HG03378 (cell line): ENCODE data around the gene GPRC6A.
A peak's percentile ranks its signal among the peaks of the same experiment; 100 is the strongest.
"Not testable (repeated sequence)": the region's sequence is repeated elsewhere in the genome, so short reads cannot be mapped to it uniquely, and the experiment has no call there.

Source experiments
- ATAC-seq: cut with Tn5 transposase; IDR thresholded peaks from one replicate; pipeline ENCODE4 v1.9.1; 2021; ENCODE audit warnings: mild to moderate bottlenecking, moderate library complexity; ENCODE audit not compliant: unreplicated experiment

Gene GPRC6A

GRCh38 chr6:116828983-116829382 lies at the start of gene GPRC6A:
TSS of gene GPRC6A (minus strand) at chr6:116829083. CDS start at chr6:116829013, 70 bp downstream.
- ATAC-seq: no peak

DNA sequence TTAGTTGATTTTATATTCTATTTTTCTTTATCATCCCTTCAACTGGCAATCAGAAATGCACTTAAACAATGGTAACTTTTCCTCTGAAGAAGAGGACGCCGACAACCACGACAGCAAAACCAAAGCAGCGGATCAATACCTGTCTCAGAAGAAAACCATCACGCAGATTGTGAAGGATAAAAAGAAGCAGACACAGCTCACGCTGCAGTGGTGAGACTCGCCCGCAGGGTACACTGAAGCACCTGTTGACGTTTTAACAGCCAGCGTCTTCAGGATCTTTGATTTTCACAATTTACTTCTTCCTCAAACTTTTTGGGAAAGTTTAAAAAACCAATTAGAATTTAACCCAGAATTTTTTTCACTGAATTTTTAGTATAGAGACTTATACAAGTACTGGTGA lies 48.9 kb upstream of the GPRC6A start:
- no peak for ATAC-seq

DNA sequence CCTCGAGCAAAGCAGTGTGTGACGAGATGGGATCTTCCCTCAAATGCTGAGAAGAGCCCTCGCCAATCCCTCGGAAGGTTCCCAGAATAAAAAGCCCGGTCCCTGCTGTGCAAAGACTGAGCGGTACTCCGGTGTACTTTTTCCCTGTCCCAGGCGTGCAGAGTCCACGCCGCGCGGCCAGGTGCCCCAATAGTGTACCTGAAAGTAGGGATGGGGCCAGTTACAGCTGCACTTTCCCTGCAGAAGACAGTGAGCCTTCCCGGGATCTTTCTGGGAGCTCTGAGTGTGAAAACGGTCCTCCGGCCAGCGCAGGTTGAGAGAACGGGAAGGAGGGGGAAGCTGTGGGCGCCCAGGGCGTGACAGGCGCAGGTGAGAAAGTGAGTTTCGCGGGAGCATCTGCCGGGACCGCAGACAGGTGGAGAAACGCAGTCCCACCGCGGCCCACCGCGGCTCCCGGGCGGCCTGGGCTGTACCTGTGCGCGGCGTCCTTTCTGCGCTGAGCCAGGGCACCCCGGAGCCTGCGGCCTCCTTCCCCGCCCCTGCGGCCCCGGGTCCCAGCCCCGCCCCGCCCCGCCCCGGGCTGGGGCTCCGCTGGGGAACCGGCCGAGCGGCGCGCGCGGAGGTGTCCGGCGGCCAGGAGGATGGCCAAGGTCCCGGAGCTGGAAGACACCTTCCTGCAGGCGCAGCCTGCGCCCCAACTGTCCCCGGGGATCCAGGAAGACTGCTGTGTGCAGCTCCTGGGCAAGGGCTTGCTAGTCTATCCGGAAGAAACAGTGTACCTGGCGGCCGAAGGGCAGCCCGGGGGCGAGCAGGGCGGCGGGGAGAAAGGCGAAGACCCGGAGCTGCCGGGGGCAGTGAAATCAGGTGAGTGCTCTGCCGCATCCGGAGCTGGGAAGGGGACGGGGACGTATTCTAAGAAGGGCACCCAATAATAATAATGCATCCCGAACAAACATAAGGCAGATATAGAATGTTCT lies 48.0 kb upstream of the GPRC6A start, which contains the start of gene RFX6:
TSS of gene RFX6 (plus strand) at position 608 of the 977 bp plus-strand sequence. CDS start at position 642, 34 bp downstream.
- ATAC-seq: no peak

DNA sequence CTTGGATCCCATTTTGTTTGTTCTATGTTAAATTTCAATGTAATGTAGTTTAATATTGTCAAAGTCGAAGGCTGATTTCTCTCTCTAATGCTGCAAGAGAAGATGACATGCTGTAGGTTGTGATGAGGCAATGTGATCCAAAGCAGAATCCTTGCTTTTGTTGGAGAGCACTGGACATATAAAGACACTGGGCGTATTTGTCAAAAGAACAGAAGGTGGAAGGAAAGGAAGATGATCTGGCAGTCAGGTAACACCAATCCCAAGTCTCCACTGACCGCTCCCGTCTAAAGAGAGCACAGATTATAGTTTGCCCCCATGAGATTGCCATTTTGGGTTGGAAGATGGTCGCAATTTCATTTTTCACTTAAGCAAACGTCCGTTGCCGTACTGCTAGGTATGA lies 47.2 kb upstream of the GPRC6A start:
- ATAC-seq: no peak

DNA sequence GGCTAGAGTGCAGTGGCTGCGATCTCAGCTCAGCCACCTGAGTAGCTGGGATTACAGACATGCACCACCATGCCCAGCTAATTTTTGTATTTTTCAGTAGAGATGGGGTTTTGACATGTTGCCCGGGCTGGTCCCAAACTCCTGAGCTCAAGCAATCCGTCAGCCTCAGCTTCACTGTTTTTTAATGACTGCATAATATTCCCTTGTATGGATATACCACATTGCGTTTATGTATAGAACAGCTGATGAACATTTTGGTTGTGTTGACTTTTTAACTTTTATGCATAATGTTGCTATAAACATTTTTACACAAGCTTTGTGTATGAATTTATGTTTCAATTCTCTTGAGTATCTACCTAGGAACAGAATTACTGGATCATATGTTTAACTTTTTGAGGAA lies 43.9 kb upstream of the GPRC6A start:
- no peak for ATAC-seq

- peak; percentile 77 for ATAC-seq
Measured at GRCh38 chr6:116866281-116866871, 37.5 kb upstream of the GPRC6A start.

DNA sequence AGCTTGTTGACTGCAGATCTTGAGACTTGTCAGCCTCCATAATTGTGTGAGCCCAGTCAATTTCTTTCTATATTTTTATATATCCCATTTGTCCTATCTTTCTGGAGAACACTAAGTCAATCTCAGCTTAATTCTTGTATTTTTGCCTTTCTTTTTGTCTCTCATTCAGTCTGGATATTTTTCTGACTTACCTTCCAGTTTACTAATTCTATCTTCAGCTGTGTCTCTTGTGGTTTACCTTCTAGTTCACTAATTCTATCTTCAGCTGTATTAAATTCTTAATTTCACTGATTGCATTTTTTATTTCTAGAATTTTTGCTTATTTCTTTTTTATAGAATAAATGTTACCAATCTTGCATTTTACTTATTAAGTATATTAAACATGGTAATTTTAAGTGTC lies 30.4 kb upstream of the GPRC6A start:
- ATAC-seq: no peak

DNA sequence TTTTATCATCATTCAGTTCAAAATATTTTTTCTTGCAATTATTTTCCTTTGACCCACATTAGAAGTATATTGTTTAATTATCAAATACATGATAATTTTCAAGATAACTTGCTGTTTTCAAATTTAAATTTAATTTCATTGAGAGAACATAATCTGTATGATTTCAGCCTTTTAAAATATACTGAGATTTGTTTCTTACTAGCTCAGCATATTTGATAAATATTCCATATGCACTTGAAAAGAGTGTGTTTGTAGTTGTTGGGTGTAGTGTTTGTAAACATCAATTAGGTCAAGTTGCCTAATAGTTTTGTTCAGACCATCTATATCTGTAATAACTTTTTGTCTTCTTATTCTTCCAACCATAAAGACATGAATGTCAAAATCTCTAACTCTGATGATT lies 29.2 kb upstream of the GPRC6A start:
- no peak for ATAC-seq

DNA sequence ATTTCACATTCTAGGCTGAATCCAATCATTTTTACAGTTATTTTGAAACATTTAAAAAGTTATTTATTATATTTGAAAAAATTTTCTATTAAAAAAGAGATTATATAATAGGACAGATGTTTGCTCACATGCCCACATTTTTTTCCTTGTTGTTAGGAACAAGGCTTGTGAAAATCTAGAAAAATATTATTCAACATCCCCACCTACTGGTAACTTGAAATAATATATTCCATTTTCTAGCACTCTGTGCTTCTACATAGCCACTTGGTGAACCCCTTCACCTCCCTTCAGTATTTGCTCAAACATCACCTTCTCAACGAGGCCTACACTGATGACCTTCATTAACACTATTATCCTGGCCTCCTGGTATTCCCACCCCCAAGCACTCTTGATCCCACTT lies 18.3 kb upstream of the GPRC6A start:
- peak; percentile 72 for ATAC-seq

- ATAC-seq: no peak
Measured at GRCh38 chr6:116842459-116842858, 13.6 kb upstream of the GPRC6A start.

DNA sequence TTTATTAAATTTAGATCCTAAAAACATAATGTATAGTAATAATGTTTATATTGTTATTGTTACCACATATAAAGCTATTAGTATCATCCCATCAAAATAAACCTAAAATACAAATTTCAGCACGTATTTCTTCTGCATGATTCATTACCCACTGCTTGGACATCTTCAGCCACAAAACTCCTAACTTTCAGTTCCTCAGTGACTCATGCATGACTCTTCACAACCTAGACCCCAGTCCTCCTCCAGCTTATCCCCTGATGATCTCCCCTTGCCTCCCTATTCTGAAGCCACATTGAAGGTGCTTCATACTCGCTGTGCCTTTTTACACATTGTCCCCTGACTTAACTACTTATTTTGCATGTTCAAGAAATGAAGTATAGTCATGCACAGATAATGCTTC lies 11.2 kb upstream of the GPRC6A start:
- ATAC-seq: no peak

DNA sequence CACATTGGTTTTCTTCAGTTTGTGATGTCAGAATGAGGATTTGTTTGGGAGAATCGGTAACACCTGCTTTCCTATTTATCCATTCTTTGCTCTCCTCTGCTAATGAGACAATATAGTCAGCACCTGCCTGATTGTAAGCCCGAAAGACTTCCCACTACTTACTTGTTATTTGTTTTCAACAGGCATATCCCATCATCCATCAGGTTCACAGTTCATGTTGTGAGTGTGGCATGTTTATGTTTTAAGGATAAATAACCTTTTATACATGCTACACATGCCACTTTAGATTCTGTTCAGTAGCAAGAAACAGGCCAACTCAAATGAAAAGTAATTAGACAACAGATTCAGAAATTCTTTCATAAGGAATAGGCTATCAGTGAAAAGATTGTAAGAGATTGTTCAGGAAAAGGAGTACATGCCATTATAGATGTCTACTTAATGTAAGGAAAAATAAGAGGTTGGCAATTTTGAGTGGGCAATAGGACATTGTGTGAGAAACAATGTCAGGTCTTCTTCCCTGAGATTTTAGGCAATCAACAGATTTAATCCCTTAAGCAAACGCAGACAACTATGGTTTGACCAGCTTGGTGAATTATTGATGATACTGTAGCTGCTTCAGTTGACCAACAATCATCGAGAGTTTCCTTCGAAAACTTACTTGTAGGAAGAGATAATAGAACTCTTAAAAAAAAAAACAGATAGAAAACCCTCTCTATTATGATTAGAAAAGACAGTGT lies 7.9 kb upstream of the GPRC6A start:
- no peak for ATAC-seq

DNA sequence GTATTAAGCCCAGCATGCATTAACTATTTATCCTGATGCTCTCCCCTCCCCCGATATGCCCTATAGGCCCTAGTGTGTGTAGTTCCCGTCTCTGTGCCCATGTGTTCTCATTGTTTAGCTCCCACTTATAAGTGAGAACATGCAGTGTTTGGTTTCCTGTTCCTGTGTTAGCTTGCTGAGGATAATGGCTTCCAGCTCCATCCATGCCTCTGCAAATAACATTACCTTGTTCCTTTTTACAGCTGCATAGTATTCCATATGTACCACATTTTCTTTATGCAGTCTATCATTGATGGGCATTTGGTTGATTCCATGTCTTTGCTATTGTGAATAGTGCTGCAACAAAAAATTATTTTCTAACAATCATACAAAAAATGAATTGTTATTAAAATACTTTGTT lies 5.6 kb upstream of the GPRC6A start:
- not testable (repeated sequence) for ATAC-seq

DNA sequence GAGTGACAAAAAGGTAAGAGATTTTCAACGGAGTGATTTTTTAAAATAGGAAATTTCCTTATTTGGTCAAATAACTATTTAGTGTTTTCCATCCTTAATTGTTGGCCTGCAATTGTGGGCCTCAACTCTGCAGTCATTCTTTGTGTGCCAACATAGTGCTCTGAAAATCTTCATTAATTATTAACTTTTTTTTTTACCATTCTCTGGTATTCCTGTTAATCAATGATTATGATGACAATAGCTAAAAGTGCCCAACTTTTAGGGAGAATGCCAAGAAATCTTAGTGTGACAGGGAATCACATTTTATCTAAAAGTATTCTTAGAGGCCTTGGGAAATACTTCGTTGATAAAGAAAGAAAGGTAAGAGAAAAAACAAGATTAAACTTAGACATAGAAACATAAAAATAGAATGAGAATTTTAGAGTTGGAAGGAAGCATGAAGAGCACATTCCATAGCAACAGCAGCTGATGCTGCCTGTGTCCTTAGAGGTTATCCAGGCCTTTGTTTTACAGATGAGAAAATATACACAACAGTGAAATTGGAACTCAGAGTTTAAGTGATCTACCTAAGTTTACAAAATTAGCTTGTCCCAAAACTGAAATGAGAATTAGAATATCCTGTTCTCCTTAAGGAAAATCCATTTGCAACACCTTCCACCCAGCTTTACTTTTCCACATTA lies 1.2 kb downstream of the GPRC6A start:
- no peak for ATAC-seq

GRCh38 chr6:116816336-116816735 lies 12.5 kb downstream of the GPRC6A start:
- not testable (repeated sequence) for ATAC-seq

DNA sequence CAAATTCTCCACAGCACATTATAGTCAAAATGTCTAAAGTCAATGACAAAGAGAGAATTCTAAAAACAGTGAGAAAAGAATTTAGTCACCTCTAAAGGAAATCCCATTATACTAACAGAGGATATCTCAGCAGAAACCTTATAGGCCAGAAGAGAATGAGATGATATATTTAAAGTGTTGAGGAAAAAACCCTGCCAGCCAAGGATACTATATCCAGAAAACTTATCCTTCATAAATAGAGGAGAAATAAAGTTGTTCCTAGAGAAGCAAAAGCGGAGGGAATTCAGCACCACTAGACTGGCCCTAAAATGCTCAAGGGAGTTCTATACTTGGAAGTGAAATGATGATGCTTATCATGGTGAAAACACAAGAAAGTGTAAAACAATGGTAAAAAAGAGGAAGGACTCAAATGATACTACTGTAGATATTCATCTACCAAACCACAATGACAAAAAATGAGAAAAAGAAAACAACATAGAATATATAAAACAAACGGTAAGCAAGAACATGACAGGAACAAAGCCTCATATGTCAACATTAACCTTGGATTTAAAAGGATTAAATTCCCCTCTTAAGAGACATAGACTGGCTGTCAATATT lies 16.7 kb downstream of the GPRC6A start:
- ATAC-seq: no peak

GRCh38 chr6:116801971-116802370 lies 26.9 kb downstream of the GPRC6A start:
- no peak for ATAC-seq

GRCh38 chr6:116799945-116800344 lies 28.9 kb downstream of the GPRC6A start:
- no peak for ATAC-seq

- peak; percentile 44 for ATAC-seq
Measured at GRCh38 chr6:116797585-116797984, 31.3 kb downstream of the GPRC6A start.

GRCh38 chr6:116793224-116793623 lies 35.7 kb downstream of the GPRC6A start:
- ATAC-seq: no peak
